HepG2 (cell line): ENCODE results near the gene SYNE3. TPM values are rescaled to one million over a fixed set of nuclear protein-coding genes. Genes with fewer than 3 reads are reported as not detected.

Experiments used
- ATAC-seq: fragments of 200-7000 bp; cut with Tn5 transposase; 3 replicates; pipeline ENCODE4 v1.9.1; 2020; ENCODE audit warnings: mild to moderate bottlenecking, moderate library complexity
- BruUV-seq: library from RNA; stranded (reverse); fragments of 400-500 nt; replicated peaks from 2 replicates; lab custom pipeline; 2021; lab: Mats Ljungman, UMichigan
- CTCF ChIA-PET: fragments of 300-600 bp; formaldehyde crosslinking; extraction: SDS; loops from one replicate; lab custom pipeline; 2021; ENCODE audit warnings: low total read pairs, inconsistent platforms, low intra/inter-chr PET ratio; lab: Yijun Ruan, JAX
- POLR2A ChIA-PET: fragments of 350-600 bp; sonication (Branson Sonifier 250); formaldehyde crosslinking; loops from one replicate; lab custom pipeline; 2020; ENCODE audit warnings: antibody characterized with exemption, inconsistent platforms; lab: Yijun Ruan, JAX
- DNase-seq: peaks from one replicate; pipeline ENCODE4 v3.0.0-alpha.2; 2015; ENCODE audit warnings: low spot score
- FAIRE-seq: peaks from 3 replicates; lab custom pipeline; 2011; peaks lifted over from hg19 to GRCh38; lab: Jason Lieb, UNC
- H2AFZ ChIP-seq: one replicate; pipeline ENCODE4 v1.6.1; 2011; ENCODE audit warnings: low read length, inconsistent platforms
- H3K27ac ChIP-seq: fragments of 300-600 bp; 3 replicates; pipeline ENCODE4 v1.8.0; 2011; ENCODE audit warnings: mixed run types, mild to moderate bottlenecking, mixed read lengths, low read length, inconsistent platforms; ENCODE audit not compliant: insufficient read depth; ENCODE audit errors: extremely low read length
- H3K27me3 ChIP-seq, 2 experiments: fragments of 200-600 bp in 1 of 2; 2 replicates in 1 of 2; 3 replicates in 1 of 2; pipeline versions ENCODE4 v1.6.0 to v1.8.0; 2011; ENCODE audit warnings: low read length in 2 of 2, mild to moderate bottlenecking in 2 of 2, moderate library complexity in 2 of 2, inconsistent platforms in 1 of 2; ENCODE audit not compliant: insufficient read depth in 2 of 2, control insufficient read depth in 1 of 2
- H3K36me3 ChIP-seq, 2 experiments: fragments of 200-600 bp in 1 of 2; replicated peaks in 1 of 2; 2 replicates in 1 of 2; 3 replicates in 1 of 2; pipeline versions ENCODE4 v1.5.1 to v1.8.0; 2011; ENCODE audit warnings: low read length in 2 of 2, inconsistent platforms in 1 of 2; ENCODE audit not compliant: insufficient read depth in 2 of 2, control insufficient read depth in 1 of 2
- H3K4me1 ChIP-seq: 2 replicates; pipeline ENCODE4 v1.5.1; 2012; ENCODE audit warnings: low read length, inconsistent platforms; ENCODE audit not compliant: insufficient read depth
- H3K4me2 ChIP-seq: 2 replicates; pipeline ENCODE4 v1.6.0; 2011; ENCODE audit warnings: low read depth, low read length, inconsistent platforms
- H3K4me3 ChIP-seq, 3 experiments: fragments of 200-600 bp in 1 of 3; sonication (generic), shearing (Covaris generic) in 1 of 3; replicated peaks in 1 of 3; 2 replicates each; pipeline ENCODE4 v1.5.1; 2011 to 2016; ENCODE audit warnings: low read length in 3 of 3, inconsistent platforms in 2 of 3, low read depth in 2 of 3, mild to moderate bottlenecking in 2 of 3, control low read depth in 1 of 3, mixed read lengths in 1 of 3; ENCODE audit not compliant: insufficient read depth in 1 of 3
- H3K79me2 ChIP-seq: one replicate; pipeline ENCODE4 v1.6.1; 2011; ENCODE audit warnings: low read length, inconsistent platforms; ENCODE audit not compliant: insufficient read depth
- H3K9ac ChIP-seq: 2 replicates; pipeline ENCODE4 v1.6.0; 2011; ENCODE audit warnings: mild to moderate bottlenecking, low read depth, low read length, inconsistent platforms; ENCODE audit not compliant: insufficient read depth
- H3K9me3 ChIP-seq: 2 replicates; pipeline ENCODE4 v1.5.1; 2012; ENCODE audit warnings: mild to moderate bottlenecking, low read length
- H4K20me1 ChIP-seq: 2 replicates; pipeline ENCODE4 v1.6.0; 2011; ENCODE audit warnings: inconsistent platforms, mild to moderate bottlenecking, low read length, moderate library complexity; ENCODE audit not compliant: insufficient read depth
- KMT2B ChIP-seq: IDR thresholded peaks from 2 replicates; pipeline ENCODE4 v1.6.1; 2016; ENCODE audit warnings: missing genetic modification reagents, missing compliant biosample characterization
- MAFK ChIP-seq, 2 experiments: IDR thresholded peaks in 1 of 2; conservative IDR thresholded peaks in 1 of 2; 2 replicates each; pipeline ENCODE4 v1.6.1; 2011; ENCODE audit warnings: improper control_type of control experiment in 2 of 2, low read length in 2 of 2
- MXI1 ChIP-seq: IDR thresholded peaks from 3 replicates; pipeline ENCODE4 v1.6.1; 2012; ENCODE audit warnings: low read depth, low read length, inconsistent platforms, borderline replicate concordance
- PRPF4 ChIP-seq: fragments of 200-400 bp; formaldehyde crosslinking; IDR thresholded peaks from 2 replicates; pipeline ENCODE4 v1.6.1; 2016; ENCODE audit warnings: low read length, low read depth; ENCODE audit not compliant: poor library complexity, severe bottlenecking
- ZNF468 ChIP-seq: sonication (generic); formaldehyde crosslinking; IDR thresholded peaks from 2 replicates; pipeline ENCODE4 v1.8.0; 2022; ENCODE audit warnings: mild to moderate bottlenecking, moderate library complexity, missing genetic modification reagents
- ZNF558 ChIP-seq: sonication (generic); formaldehyde crosslinking; IDR thresholded peaks from 2 replicates; pipeline ENCODE4 v1.9.0; 2022; ENCODE audit warnings: mild to moderate bottlenecking, missing genetic modification reagents, borderline replicate concordance
- ZNF768 ChIP-seq: sonication (generic); formaldehyde crosslinking; IDR thresholded peaks from 2 replicates; pipeline ENCODE4 v1.4.0; 2020; ENCODE audit warnings: missing genetic modification reagents
- WGBS: methylation state at CpG from one replicate; pipeline ENCODE4 v1.1.6; 2017; ENCODE audit warnings: low lambda C conversion rate; 5-methylcytosine and 5-hydroxymethylcytosine counted together
- in situ Hi-C: cut with HindIII; loops from 2 replicates; pipeline ENCODE4 v1.10.0; 2017; ENCODE audit warnings: low pct_unique_long_range_greater_than_20kb; ENCODE audit not compliant: extremely low pct_ligation_motif_present
- intact Hi-C: fragments of 100-400 bp; cut with micrococcal nuclease; formaldehyde crosslinking; loops from one replicate; pipeline ENCODE4 v1.10.0; 2022; ENCODE audit not compliant: unreplicated experiment
- polyA plus RNA-seq, 8 experiments: library from polyadenylated mRNA; depleted of rRNA in 3 of 8; stranded (reverse) in 7 of 8; unstranded in 1 of 8; fragments of >200 nt; fragmentation: Illumina TruSeq in 4 of 8; extraction: Trizol in 4 of 8; gene quantifications; 2 replicates each; pipeline versions ENCODE4 v1.2.1 to v1.2.3, GENCODE V29; 2011 to 2016; ENCODE audit warnings: low read depth in 4 of 8, missing spikeins in 1 of 8, mixed read lengths in 1 of 8; ENCODE audit not compliant: insufficient read depth in 1 of 8
- total RNA-seq, 5 experiments: library from RNA; depleted of rRNA; stranded (reverse); fragments of >200 nt; fragmentation: Illumina TruSeq; extraction: Trizol; gene quantifications; 2 replicates each; pipeline ENCODE4 v1.2.3, GENCODE V29; 2016; ENCODE audit warnings: low read depth in 1 of 5
- TF ChIP-seq, protein P1 (sequence below): sonication (generic); formaldehyde crosslinking; IDR thresholded peaks from 2 replicates; pipeline ENCODE4 v1.4.0; 2020; ENCODE audit warnings: missing genetic modification reagents, mild to moderate bottlenecking, borderline replicate concordance

Gene SYNE3
- total and polyA plus RNA-seq, 2 of the 13 experiments (the other 11 are each of a cell fraction or from before 2014, with no cell fraction given): 7.8 to 8.0 TPM

DNA sequence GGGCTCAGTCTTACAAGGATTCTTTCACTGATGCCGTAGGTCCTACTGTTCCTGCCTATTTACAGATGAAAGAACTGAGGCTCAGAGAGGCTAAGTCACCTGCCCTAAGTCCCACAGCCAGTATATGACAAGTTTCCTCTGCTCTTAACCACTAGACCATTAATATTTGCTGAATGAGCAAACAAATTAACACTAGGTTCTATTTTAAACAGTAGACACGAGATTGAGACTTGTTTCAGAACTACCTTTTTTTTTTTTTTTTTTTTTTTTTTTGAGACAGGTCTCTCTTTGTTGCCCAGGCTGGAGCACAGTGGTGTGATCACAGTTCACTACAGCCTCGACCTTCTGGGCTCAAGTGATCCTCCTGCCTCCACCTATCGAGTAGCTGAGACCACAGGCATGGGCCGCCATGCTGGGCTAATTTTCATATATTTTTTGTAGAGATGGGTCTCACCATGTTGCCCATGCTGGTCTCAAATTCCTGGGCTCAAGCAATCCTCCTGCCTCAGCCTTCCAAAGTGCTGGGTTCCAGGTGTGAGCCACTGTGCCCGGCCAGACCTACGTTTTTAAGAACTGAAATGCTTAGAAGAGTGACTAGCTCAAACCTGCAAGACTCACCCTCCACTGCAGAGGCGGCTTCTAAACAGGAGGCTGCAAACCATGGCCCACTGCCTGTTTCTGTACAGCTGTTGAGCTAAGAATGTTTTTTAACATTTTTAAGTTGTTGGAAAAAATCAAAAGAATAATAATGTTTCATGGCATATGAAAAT is 12.9 kb downstream of the SYNE3 start:
- no peak overlapping the region for H3K9ac ChIP-seq
- no peak overlapping the region for H3K27ac ChIP-seq
- H3K79me2 ChIP-seq: peaks cover 12% of the 10 kb centered on the region
- POLR2A ChIA-PET: no interaction called here
- H3K4me2 ChIP-seq: no peak overlapping the region
- ATAC-seq (no peak), DNase-seq (no peak), FAIRE-seq (no peak)
- TF ChIP-seq PRPF4 (no peak), ZNF768 (CRISPR knock-in tag) (peak; percentile 64; the same call in 1 of the 2 replicates), MXI1 (no peak), KMT2B (CRISPR knock-in tag) (no peak), ZNF558 (CRISPR knock-in tag) (no peak), ZNF468 (CRISPR knock-in tag) (no peak), MAFK (conservative IDR thresholded peaks at IDR 0.05 in 1 of 2, IDR thresholded peaks at IDR 0.05 in 1 of 2; ENCODE audit: low read length in 2 of 2) (peak in 1 of 2 experiments; percentile 30; a peak in 2 of 4 replicates)
- TF ChIP-seq, protein P1, sequence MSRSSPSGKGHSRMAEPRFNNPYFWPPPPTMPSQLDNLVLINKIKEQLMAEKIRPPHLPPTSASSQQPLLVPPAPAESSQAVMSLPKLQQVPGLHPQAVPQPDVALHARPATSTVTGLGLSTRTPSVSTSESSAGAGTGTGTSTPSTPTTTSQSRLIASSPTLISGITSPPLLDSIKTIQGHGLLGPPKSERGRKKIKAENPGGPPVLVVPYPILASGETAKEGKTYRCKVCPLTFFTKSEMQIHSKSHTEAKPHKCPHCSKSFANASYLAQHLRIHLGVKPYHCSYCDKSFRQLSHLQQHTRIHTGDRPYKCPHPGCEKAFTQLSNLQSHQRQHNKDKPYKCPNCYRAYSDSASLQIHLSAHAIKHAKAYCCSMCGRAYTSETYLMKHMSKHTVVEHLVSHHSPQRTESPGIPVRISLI (CRISPR knock-in tag): peak; percentile 26; the same call in 1 of the 2 replicates
- H3K36me3 ChIP-seq: peaks cover 0 to 1% of the 10 kb centered on the region in 2 experiments; a peak in 3 of 5 replicates
- intact Hi-C loops (no loop called here), in situ Hi-C loops (no loop called here)
- peaks cover 11% of the 10 kb centered on the region; the same call in 1 of the 2 replicates for H4K20me1 ChIP-seq
- peaks cover 61% of the 10 kb centered on the region for H3K4me1 ChIP-seq
- BruUV-seq: no TSS peak
- 72% methylated on average over 8 of the region's 8 CpGs for WGBS
- H2AFZ ChIP-seq: no peak overlapping the region
- CTCF ChIA-PET: no interaction called here
- no peak overlapping the region for H3K4me3 ChIP-seq
- no peaks in the 10 kb centered on the region for H3K27me3 ChIP-seq
- no peaks in the 10 kb centered on the region for H3K9me3 ChIP-seq
